GM12874 (cell line): ENCODE data around the gene CTTN.

Source experiments
- CTCF ChIP-seq: IDR thresholded peaks from 2 replicates; pipeline ENCODE4 v1.5.1; 2011; ENCODE audit warnings: low read depth, mild to moderate bottlenecking, control low read depth, low read length, moderate library complexity; ENCODE audit not compliant: insufficient read depth

The CTTN gene

GRCh38 chr11:70354629-70355028 lies 43.7 kb upstream of the CTTN start:
- TF ChIP-seq CTCF, result no peak

DNA sequence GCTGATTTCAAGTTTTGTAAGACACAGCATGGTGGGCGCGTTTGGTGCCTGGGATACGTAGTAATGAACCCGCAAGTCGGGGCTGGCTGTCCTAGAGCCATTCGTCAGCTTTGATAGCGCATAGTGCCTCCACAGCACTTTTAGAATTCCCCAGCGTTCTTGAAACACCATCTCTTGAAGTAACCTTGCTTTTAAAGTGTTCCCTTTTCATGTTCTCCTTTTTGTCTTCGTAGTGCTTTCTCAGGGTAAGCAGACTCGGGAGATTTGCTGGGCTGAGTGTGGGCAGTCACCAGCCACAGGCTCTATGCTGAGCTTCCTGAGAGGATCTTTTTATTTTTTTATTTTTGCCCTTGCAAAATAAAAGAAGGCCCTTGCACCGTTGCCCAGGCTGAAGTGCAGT lies 39.6 kb upstream of the CTTN start:
- no peak for TF ChIP-seq CTCF

- no peak for TF ChIP-seq CTCF
Observed at GRCh38 chr11:70359451-70360205, 38.7 kb upstream of the CTTN start.

GRCh38 chr11:70360211-70360610 lies 38.1 kb upstream of the CTTN start:
- no peak for TF ChIP-seq CTCF

DNA sequence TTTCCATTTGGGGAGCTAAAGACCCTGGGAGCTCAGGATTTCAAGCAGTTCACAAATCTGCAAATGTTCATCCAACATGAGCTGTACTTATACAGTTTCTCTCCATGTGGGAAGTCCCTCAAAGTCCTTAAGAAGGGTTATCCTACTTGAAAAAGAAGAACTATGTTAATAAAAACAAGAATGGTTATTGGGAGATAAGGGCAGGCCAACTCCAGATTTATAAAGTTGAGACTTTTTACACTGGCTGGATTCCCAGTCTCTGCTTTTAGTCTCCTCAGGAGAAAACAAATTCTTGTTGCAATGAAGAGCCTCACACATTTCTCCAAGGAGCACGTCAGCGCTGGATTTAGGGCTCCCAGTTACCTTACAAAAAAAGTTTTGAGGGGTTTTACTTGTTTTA lies 34.2 kb upstream of the CTTN start:
- TF ChIP-seq CTCF, result no peak

DNA sequence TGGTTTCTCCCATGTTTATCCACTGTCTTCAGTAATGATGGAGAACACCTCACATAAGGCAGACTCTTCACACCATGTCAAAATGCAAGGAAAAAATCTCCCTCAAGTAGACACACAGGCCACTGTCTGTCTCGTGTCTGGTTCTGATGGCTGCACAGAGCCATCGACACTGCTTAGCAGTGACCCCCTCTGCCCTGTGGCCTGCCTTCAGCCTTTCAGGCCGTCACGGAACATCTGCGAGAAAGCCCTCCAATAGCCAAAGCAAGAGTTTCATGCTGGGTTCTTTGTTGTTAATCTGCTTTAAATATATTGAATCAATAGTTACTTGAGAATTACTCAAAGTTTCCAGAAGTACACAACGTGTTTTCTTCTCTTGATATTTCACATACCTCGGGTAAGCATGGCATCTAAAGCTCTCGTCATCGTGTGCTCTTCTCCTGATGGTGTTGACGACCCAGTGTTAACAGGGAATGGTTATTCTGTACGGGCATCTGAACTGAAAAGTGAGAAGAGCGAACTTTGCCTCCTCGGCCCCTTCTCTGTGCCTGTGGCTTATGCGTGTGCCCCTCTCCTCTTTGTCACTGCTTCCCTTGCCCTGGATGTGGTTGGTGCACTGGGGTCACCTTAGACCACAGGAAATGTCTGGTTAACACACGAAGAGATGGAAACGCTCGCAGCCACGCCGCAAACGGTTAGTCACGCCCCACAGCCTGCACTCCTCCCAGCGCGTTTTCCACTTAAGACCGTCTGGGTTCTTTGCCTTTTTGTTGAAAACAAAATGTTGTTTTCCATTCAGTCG lies 33.4 kb upstream of the CTTN start:
- TF ChIP-seq CTCF, result no peak

DNA sequence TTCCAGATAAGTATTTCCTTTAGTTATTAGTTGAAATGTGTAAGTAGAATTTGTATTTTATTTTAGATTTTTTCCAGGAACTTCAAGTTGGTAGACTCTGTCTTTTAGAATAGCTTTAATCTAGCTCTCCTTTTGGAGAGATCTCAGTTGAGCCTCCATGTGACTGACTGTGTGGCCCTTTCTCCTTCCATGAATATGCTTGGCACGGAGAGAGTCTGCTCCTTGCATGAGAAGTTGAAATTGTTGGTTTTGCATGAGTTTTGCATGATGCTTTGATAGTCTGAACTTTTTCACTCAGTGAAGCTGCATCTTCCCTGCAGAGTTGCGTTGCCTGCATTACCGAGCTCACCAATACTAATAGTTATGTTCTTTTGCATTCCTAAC lies 32.8 kb upstream of the CTTN start:
- no peak for TF ChIP-seq CTCF
